ENCODE measurements around the gene KY.

KY gene

DNA sequence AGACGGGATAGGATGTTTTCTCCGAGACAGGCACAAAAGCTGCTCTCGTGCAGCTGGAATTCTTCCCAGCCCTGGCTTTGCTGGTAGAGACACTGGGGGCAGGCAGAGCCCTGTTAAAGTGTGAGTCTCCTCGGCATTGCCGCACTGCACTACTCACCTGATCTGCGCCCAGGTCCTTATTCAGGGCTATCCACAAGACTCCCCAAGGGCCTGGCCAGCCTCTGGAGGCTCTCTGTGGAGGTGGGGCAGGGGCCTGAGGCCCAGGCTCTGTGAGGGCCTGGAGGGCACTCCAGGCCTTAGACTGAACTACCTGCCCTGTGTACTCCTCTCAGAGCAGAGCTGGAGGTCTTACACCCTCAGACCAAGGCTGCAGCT lies 48.4 kb downstream of the KY start:
- no peaks in the 10 kb centered on the region for H3K9me3 ChIP-seq (ENCODE audit: control insufficient read depth, low read length)
- no peak overlapping the region for H3K23ac ChIP-seq (ENCODE audit: low read length in 2 of 2)
- no peak overlapping the region for H3K18ac ChIP-seq (ENCODE audit: low read depth in 1 of 2, low read length in 2 of 2)
- H3K27me3 ChIP-seq (ENCODE audit: control insufficient read depth in 1 of 2, insufficient read depth in 1 of 2, low read length in 2 of 2) = peaks cover 12 to 15% of the 10 kb centered on the region in 2 experiments
- H3K4ac ChIP-seq (ENCODE audit: low read depth in 1 of 2, low read length in 2 of 2) = no peak overlapping the region
- no peak overlapping the region for H2AK5ac ChIP-seq (ENCODE audit: low read length, severe bottlenecking)
- H4K91ac ChIP-seq (ENCODE audit: low read length) = no peak overlapping the region
- no peaks in the 10 kb centered on the region for H3K36me3 ChIP-seq (ENCODE audit: control insufficient read depth in 1 of 2, insufficient read depth in 2 of 2, low read depth in 1 of 2, low read length in 2 of 2)
- no peaks in the 10 kb centered on the region for H3K79me1 ChIP-seq (replicated peaks; ENCODE audit: low read length, poor library complexity, severe bottlenecking)
- no peak overlapping the region for H2BK5ac ChIP-seq (ENCODE audit: low read depth, low read length, poor library complexity, severe bottlenecking)
- H3K4me2 ChIP-seq (ENCODE audit: low read length, poor library complexity, severe bottlenecking) = no peak overlapping the region
- H3K9ac ChIP-seq (ENCODE audit: low read length) = no peak overlapping the region
- H3K4me1 ChIP-seq (ENCODE audit: control insufficient read depth, insufficient read depth, low read depth, low read length) = peaks cover 12% of the 10 kb centered on the region
- no peak overlapping the region for H2BK120ac ChIP-seq (ENCODE audit: low read depth, low read length)
- no peak overlapping the region for H3K4me3 ChIP-seq (ENCODE audit: insufficient read depth in 1 of 2, low read depth in 1 of 2, low read length in 2 of 2)
- WGBS = 54% methylated on average over 6 of the region's 6 CpGs
- no peak overlapping the region for H2AFZ ChIP-seq (ENCODE audit: low read depth, low read length)
- no peak for DNase-seq
- H2BK12ac ChIP-seq (ENCODE audit: low read length in 2 of 2) = no peak overlapping the region
- H4K8ac ChIP-seq (ENCODE audit: low read length) = no peak overlapping the region
- no peak overlapping the region for H3K27ac ChIP-seq (ENCODE audit: low read length, poor library complexity, severe bottlenecking)
- no peak overlapping the region for H2BK15ac ChIP-seq (ENCODE audit: low read depth, poor library complexity, severe bottlenecking)
- no peak overlapping the region for H3K14ac ChIP-seq (ENCODE audit: low read length in 2 of 2)

- Histone ChIP-seq H2BK12ac (ENCODE audit: low read length in 2 of 2) (no peak overlapping the region), H3K14ac (ENCODE audit: low read length in 2 of 2) (no peak overlapping the region), H3K79me1 (replicated peaks; ENCODE audit: low read length, poor library complexity, severe bottlenecking) (no peaks in the 10 kb centered on the region), H3K4ac (ENCODE audit: low read depth in 1 of 2, low read length in 2 of 2) (no peak overlapping the region), H2AK5ac (ENCODE audit: low read length, severe bottlenecking) (no peak overlapping the region), H2BK15ac (ENCODE audit: low read depth, poor library complexity, severe bottlenecking) (no peak overlapping the region), H2BK120ac (ENCODE audit: low read depth, low read length) (no peak overlapping the region), H2BK5ac (ENCODE audit: low read depth, low read length, poor library complexity, severe bottlenecking) (no peak overlapping the region), H3K23ac (ENCODE audit: low read length in 2 of 2) (no peak overlapping the region), H2AFZ (ENCODE audit: low read depth, low read length) (no peak overlapping the region), H3K18ac (ENCODE audit: low read depth in 1 of 2, low read length in 2 of 2) (no peak overlapping the region), H3K4me1 (ENCODE audit: control insufficient read depth, insufficient read depth, low read depth, low read length) (peaks cover 12% of the 10 kb centered on the region), H3K4me2 (ENCODE audit: low read length, poor library complexity, severe bottlenecking) (no peak overlapping the region), H3K9me3 (ENCODE audit: control insufficient read depth, low read length) (no peaks in the 10 kb centered on the region), H3K27me3 (ENCODE audit: control insufficient read depth in 1 of 2, insufficient read depth in 1 of 2, low read length in 2 of 2) (peaks cover 12 to 15% of the 10 kb centered on the region in 2 experiments), H3K27ac (ENCODE audit: low read length, poor library complexity, severe bottlenecking) (no peak overlapping the region), H4K8ac (ENCODE audit: low read length) (no peak overlapping the region), H3K36me3 (ENCODE audit: control insufficient read depth in 1 of 2, insufficient read depth in 2 of 2, low read depth in 1 of 2, low read length in 2 of 2) (no peaks in the 10 kb centered on the region), H4K91ac (ENCODE audit: low read length) (no peak overlapping the region), H3K9ac (ENCODE audit: low read length) (no peak overlapping the region), H3K4me3 (ENCODE audit: insufficient read depth in 1 of 2, low read depth in 1 of 2, low read length in 2 of 2) (no peak overlapping the region)
- 53% methylated on average over 19 of the region's 19 CpGs for WGBS
- DNase-seq = peak; percentile 80
Measured at GRCh38 chr3:134601539-134602439, 49.0 kb downstream of the KY start.

GRCh38 chr3:134600685-134601463 lies 49.9 kb downstream of the KY start:
- H3K9me3 ChIP-seq (ENCODE audit: control insufficient read depth, low read length) = peaks cover 3% of the 10 kb centered on the region
- H3K36me3 ChIP-seq (ENCODE audit: control insufficient read depth in 1 of 2, insufficient read depth in 2 of 2, low read depth in 1 of 2, low read length in 2 of 2) = no peaks in the 10 kb centered on the region
- H2BK5ac ChIP-seq (ENCODE audit: low read depth, low read length, poor library complexity, severe bottlenecking) = no peak overlapping the region
- H3K79me1 ChIP-seq (replicated peaks; ENCODE audit: low read length, poor library complexity, severe bottlenecking) = no peaks in the 10 kb centered on the region
- no peak overlapping the region for H2AFZ ChIP-seq (ENCODE audit: low read depth, low read length)
- no peak overlapping the region for H2BK12ac ChIP-seq (ENCODE audit: low read length in 2 of 2)
- DNase-seq = peak; percentile 64
- no peak overlapping the region for H3K9ac ChIP-seq (ENCODE audit: low read length)
- no peak overlapping the region for H3K4ac ChIP-seq (ENCODE audit: low read depth in 1 of 2, low read length in 2 of 2)
- no peak overlapping the region for H4K8ac ChIP-seq (ENCODE audit: low read length)
- H3K27me3 ChIP-seq (ENCODE audit: control insufficient read depth in 1 of 2, insufficient read depth in 1 of 2, low read length in 2 of 2) = peaks cover 10 to 14% of the 10 kb centered on the region in 2 experiments
- H4K91ac ChIP-seq (ENCODE audit: low read length) = no peak overlapping the region
- H2BK15ac ChIP-seq (ENCODE audit: low read depth, poor library complexity, severe bottlenecking) = no peak overlapping the region
- H3K27ac ChIP-seq (ENCODE audit: low read length, poor library complexity, severe bottlenecking) = no peak overlapping the region
- H3K18ac ChIP-seq (ENCODE audit: low read depth in 1 of 2, low read length in 2 of 2) = no peak overlapping the region
- no peak overlapping the region for H3K23ac ChIP-seq (ENCODE audit: low read length in 2 of 2)
- H3K4me2 ChIP-seq (ENCODE audit: low read length, poor library complexity, severe bottlenecking) = no peak overlapping the region
- no peak overlapping the region for H3K14ac ChIP-seq (ENCODE audit: low read length in 2 of 2)
- peaks cover 12% of the 10 kb centered on the region for H3K4me1 ChIP-seq (ENCODE audit: control insufficient read depth, insufficient read depth, low read depth, low read length)
- 17% methylated on average over 31 of the region's 31 CpGs for WGBS
- peak overlapping the region in 1 of 2 experiments; percentile 45 for H3K4me3 ChIP-seq (ENCODE audit: insufficient read depth in 1 of 2, low read depth in 1 of 2, low read length in 2 of 2)
- H2AK5ac ChIP-seq (ENCODE audit: low read length, severe bottlenecking) = no peak overlapping the region
- H2BK120ac ChIP-seq (ENCODE audit: low read depth, low read length) = no peak overlapping the region

GRCh38 chr3:134600206-134600605 lies 50.6 kb downstream of the KY start:
- H4K91ac ChIP-seq (ENCODE audit: low read length) = no peak overlapping the region
- no peak overlapping the region for H4K8ac ChIP-seq (ENCODE audit: low read length)
- no peak overlapping the region for H3K4ac ChIP-seq (ENCODE audit: low read depth in 1 of 2, low read length in 2 of 2)
- H3K27ac ChIP-seq (ENCODE audit: low read length, poor library complexity, severe bottlenecking) = no peak overlapping the region
- peaks cover 6 to 7% of the 10 kb centered on the region in 2 experiments for H3K27me3 ChIP-seq (ENCODE audit: control insufficient read depth in 1 of 2, insufficient read depth in 1 of 2, low read length in 2 of 2)
- no peaks in the 10 kb centered on the region for H3K36me3 ChIP-seq (ENCODE audit: control insufficient read depth in 1 of 2, insufficient read depth in 2 of 2, low read depth in 1 of 2, low read length in 2 of 2)
- H2BK120ac ChIP-seq (ENCODE audit: low read depth, low read length) = no peak overlapping the region
- no peak overlapping the region for H2AFZ ChIP-seq (ENCODE audit: low read depth, low read length)
- no CpG with 5 or more reads among the region's 1 CpG for WGBS
- no peak overlapping the region for H3K18ac ChIP-seq (ENCODE audit: low read depth in 1 of 2, low read length in 2 of 2)
- no peak overlapping the region for H3K9ac ChIP-seq (ENCODE audit: low read length)
- H3K23ac ChIP-seq (ENCODE audit: low read length in 2 of 2) = no peak overlapping the region
- H3K4me3 ChIP-seq (ENCODE audit: insufficient read depth in 1 of 2, low read depth in 1 of 2, low read length in 2 of 2) = no peak overlapping the region
- no peak for DNase-seq
- no peak overlapping the region for H2BK12ac ChIP-seq (ENCODE audit: low read length in 2 of 2)
- H3K4me2 ChIP-seq (ENCODE audit: low read length, poor library complexity, severe bottlenecking) = no peak overlapping the region
- H2AK5ac ChIP-seq (ENCODE audit: low read length, severe bottlenecking) = no peak overlapping the region
- H3K14ac ChIP-seq (ENCODE audit: low read length in 2 of 2) = no peak overlapping the region
- H2BK5ac ChIP-seq (ENCODE audit: low read depth, low read length, poor library complexity, severe bottlenecking) = no peak overlapping the region
- peaks cover 9% of the 10 kb centered on the region for H3K9me3 ChIP-seq (ENCODE audit: control insufficient read depth, low read length)
- no peaks in the 10 kb centered on the region for H3K79me1 ChIP-seq (replicated peaks; ENCODE audit: low read length, poor library complexity, severe bottlenecking)
- no peak overlapping the region for H2BK15ac ChIP-seq (ENCODE audit: low read depth, poor library complexity, severe bottlenecking)
- H3K4me1 ChIP-seq (ENCODE audit: control insufficient read depth, insufficient read depth, low read depth, low read length) = peaks cover 12% of the 10 kb centered on the region
